Stomach (tissue), 4 donors: ENCODE results near the gene LTBR.

Source experiments
- EP300 ChIP-seq: sonication (generic); formaldehyde crosslinking; IDR thresholded peaks from one replicate; pipeline ENCODE4 v1.6.1; 2017; ENCODE audit warnings: antibody characterized with exemption
- POLR2A ChIP-seq, 4 donors: fragments of 450-650 bp; IDR thresholded peaks; one replicate each; pipeline ENCODE4 v1.6.1; 2016; ENCODE audit warnings: antibody characterized with exemption in 4 of 4, control low read depth in 2 of 4, mild to moderate bottlenecking in 1 of 4, moderate library complexity in 1 of 4
- POLR2AphosphoS5 ChIP-seq, 3 donors: sonication (generic); formaldehyde crosslinking; IDR thresholded peaks; one replicate each; pipeline ENCODE4 v1.6.1; 2016; ENCODE audit warnings: antibody characterized with exemption in 3 of 3
- TF ChIP-seq, protein P1 (sequence below), 7 experiments: fragments of 450-650 bp in 4 of 7; fragments of 200-600 bp in 3 of 7; sonication (generic) in 3 of 7; IDR thresholded peaks; one replicate each; pipeline ENCODE4 v1.5.1; 2016 to 2019; ENCODE audit warnings: antibody characterized with exemption in 7 of 7, control low read depth in 2 of 7, mild to moderate bottlenecking in 1 of 7

DNA sequence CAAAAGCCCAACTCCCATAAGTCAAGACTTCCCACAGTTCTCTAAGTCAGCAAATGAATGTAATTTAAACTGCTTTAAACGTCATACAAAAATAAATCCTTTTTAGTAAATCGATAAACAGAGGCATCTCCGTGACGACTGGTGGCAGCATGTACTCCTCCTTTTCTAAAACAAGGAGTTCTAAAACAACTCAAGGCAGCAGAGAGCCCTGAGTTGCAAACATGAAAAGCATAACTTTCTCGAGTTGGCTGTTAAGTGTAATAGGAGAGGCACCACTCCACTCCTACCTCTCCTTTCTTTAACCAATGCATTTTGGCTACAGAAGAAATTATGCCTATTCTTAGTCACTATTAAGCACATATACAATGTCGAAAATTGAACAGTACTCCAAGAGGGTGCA lies 22.0 kb downstream of the LTBR start:
- TF ChIP-seq, protein P1, sequence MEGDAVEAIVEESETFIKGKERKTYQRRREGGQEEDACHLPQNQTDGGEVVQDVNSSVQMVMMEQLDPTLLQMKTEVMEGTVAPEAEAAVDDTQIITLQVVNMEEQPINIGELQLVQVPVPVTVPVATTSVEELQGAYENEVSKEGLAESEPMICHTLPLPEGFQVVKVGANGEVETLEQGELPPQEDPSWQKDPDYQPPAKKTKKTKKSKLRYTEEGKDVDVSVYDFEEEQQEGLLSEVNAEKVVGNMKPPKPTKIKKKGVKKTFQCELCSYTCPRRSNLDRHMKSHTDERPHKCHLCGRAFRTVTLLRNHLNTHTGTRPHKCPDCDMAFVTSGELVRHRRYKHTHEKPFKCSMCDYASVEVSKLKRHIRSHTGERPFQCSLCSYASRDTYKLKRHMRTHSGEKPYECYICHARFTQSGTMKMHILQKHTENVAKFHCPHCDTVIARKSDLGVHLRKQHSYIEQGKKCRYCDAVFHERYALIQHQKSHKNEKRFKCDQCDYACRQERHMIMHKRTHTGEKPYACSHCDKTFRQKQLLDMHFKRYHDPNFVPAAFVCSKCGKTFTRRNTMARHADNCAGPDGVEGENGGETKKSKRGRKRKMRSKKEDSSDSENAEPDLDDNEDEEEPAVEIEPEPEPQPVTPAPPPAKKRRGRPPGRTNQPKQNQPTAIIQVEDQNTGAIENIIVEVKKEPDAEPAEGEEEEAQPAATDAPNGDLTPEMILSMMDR (IDR thresholded peaks at IDR 0.05), result no peak
- no peak for TF ChIP-seq POLR2A (IDR thresholded peaks at IDR 0.05)
- TF ChIP-seq POLR2AphosphoS5 (IDR thresholded peaks at IDR 0.05), result no peak
- no peak for TF ChIP-seq EP300
